HepG2 (cell line): Measurements from ENCODE around the gene SLCO6A1. TPM values are rescaled to one million over a fixed set of nuclear protein-coding genes. Genes with fewer than 3 reads are reported as not detected.

Experiments used
- ATAC-seq: fragments of 200-7000 bp; cut with Tn5 transposase; 3 replicates; pipeline ENCODE4 v1.9.1; 2020; ENCODE audit warnings: mild to moderate bottlenecking, moderate library complexity
- BruUV-seq: library from RNA; stranded (reverse); fragments of 400-500 nt; replicated peaks from 2 replicates; lab custom pipeline; 2021; lab: Mats Ljungman, UMichigan
- CTCF ChIA-PET: fragments of 300-600 bp; formaldehyde crosslinking; extraction: SDS; loops from one replicate; lab custom pipeline; 2021; ENCODE audit warnings: low total read pairs, inconsistent platforms, low intra/inter-chr PET ratio; lab: Yijun Ruan, JAX
- POLR2A ChIA-PET: fragments of 350-600 bp; sonication (Branson Sonifier 250); formaldehyde crosslinking; loops from one replicate; lab custom pipeline; 2020; ENCODE audit warnings: antibody characterized with exemption, inconsistent platforms; lab: Yijun Ruan, JAX
- DNase-seq: peaks from one replicate; pipeline ENCODE4 v3.0.0-alpha.2; 2015; ENCODE audit warnings: low spot score
- FAIRE-seq: peaks from 3 replicates; lab custom pipeline; 2011; peaks lifted over from hg19 to GRCh38; lab: Jason Lieb, UNC
- H2AFZ ChIP-seq: one replicate; pipeline ENCODE4 v1.6.1; 2011; ENCODE audit warnings: low read length, inconsistent platforms
- H3K27ac ChIP-seq: fragments of 300-600 bp; 3 replicates; pipeline ENCODE4 v1.8.0; 2011; ENCODE audit warnings: mixed run types, mild to moderate bottlenecking, mixed read lengths, low read length, inconsistent platforms; ENCODE audit not compliant: insufficient read depth; ENCODE audit errors: extremely low read length
- H3K27me3 ChIP-seq, 2 experiments: fragments of 200-600 bp in 1 of 2; 2 replicates in 1 of 2; 3 replicates in 1 of 2; pipeline versions ENCODE4 v1.6.0 to v1.8.0; 2011; ENCODE audit warnings: low read length in 2 of 2, mild to moderate bottlenecking in 2 of 2, moderate library complexity in 2 of 2, inconsistent platforms in 1 of 2; ENCODE audit not compliant: insufficient read depth in 2 of 2, control insufficient read depth in 1 of 2
- H3K36me3 ChIP-seq, 2 experiments: fragments of 200-600 bp in 1 of 2; replicated peaks in 1 of 2; 2 replicates in 1 of 2; 3 replicates in 1 of 2; pipeline versions ENCODE4 v1.5.1 to v1.8.0; 2011; ENCODE audit warnings: low read length in 2 of 2, inconsistent platforms in 1 of 2; ENCODE audit not compliant: insufficient read depth in 2 of 2, control insufficient read depth in 1 of 2
- H3K4me1 ChIP-seq: 2 replicates; pipeline ENCODE4 v1.5.1; 2012; ENCODE audit warnings: low read length, inconsistent platforms; ENCODE audit not compliant: insufficient read depth
- H3K4me2 ChIP-seq: 2 replicates; pipeline ENCODE4 v1.6.0; 2011; ENCODE audit warnings: low read depth, low read length, inconsistent platforms
- H3K4me3 ChIP-seq, 3 experiments: fragments of 200-600 bp in 1 of 3; sonication (generic), shearing (Covaris generic) in 1 of 3; replicated peaks in 1 of 3; 2 replicates each; pipeline ENCODE4 v1.5.1; 2011 to 2016; ENCODE audit warnings: low read length in 3 of 3, inconsistent platforms in 2 of 3, low read depth in 2 of 3, mild to moderate bottlenecking in 2 of 3, control low read depth in 1 of 3, mixed read lengths in 1 of 3; ENCODE audit not compliant: insufficient read depth in 1 of 3
- H3K79me2 ChIP-seq: one replicate; pipeline ENCODE4 v1.6.1; 2011; ENCODE audit warnings: low read length, inconsistent platforms; ENCODE audit not compliant: insufficient read depth
- H3K9ac ChIP-seq: 2 replicates; pipeline ENCODE4 v1.6.0; 2011; ENCODE audit warnings: mild to moderate bottlenecking, low read depth, low read length, inconsistent platforms; ENCODE audit not compliant: insufficient read depth
- H3K9me3 ChIP-seq: 2 replicates; pipeline ENCODE4 v1.5.1; 2012; ENCODE audit warnings: mild to moderate bottlenecking, low read length
- H4K20me1 ChIP-seq: 2 replicates; pipeline ENCODE4 v1.6.0; 2011; ENCODE audit warnings: inconsistent platforms, mild to moderate bottlenecking, low read length, moderate library complexity; ENCODE audit not compliant: insufficient read depth
- PAF1 ChIP-seq: IDR thresholded peaks from 2 replicates; pipeline ENCODE4 v1.6.1; 2016; ENCODE audit warnings: missing genetic modification reagents, missing compliant biosample characterization
- PHF21A ChIP-seq: sonication (generic); formaldehyde crosslinking; IDR thresholded peaks from 2 replicates; pipeline ENCODE4 v1.5.0; 2020; ENCODE audit warnings: mild to moderate bottlenecking, missing genetic modification reagents
- TRIM24 ChIP-seq: sonication (generic); formaldehyde crosslinking; IDR thresholded peaks from 2 replicates; pipeline ENCODE4 v1.8.0; 2022; ENCODE audit warnings: mild to moderate bottlenecking, missing genetic modification reagents
- UBTF ChIP-seq: sonication (generic); formaldehyde crosslinking; IDR thresholded peaks from 2 replicates; pipeline ENCODE4 v1.4.0; 2020; ENCODE audit warnings: mild to moderate bottlenecking, missing genetic modification reagents
- ZIK1 ChIP-seq: sonication (generic); formaldehyde crosslinking; IDR thresholded peaks from 2 replicates; pipeline ENCODE4 v1.5.0; 2020; ENCODE audit warnings: mild to moderate bottlenecking, low read depth, missing genetic modification reagents, borderline replicate concordance
- ZNF382 ChIP-seq: sonication (generic); formaldehyde crosslinking; IDR thresholded peaks from 2 replicates; pipeline ENCODE4 v1.5.0; 2020; ENCODE audit warnings: missing genetic modification reagents, mild to moderate bottlenecking, borderline replicate concordance
- WGBS: methylation state at CpG from one replicate; pipeline ENCODE4 v1.1.6; 2017; ENCODE audit warnings: low lambda C conversion rate; 5-methylcytosine and 5-hydroxymethylcytosine counted together
- in situ Hi-C: cut with HindIII; loops from 2 replicates; pipeline ENCODE4 v1.10.0; 2017; ENCODE audit warnings: low pct_unique_long_range_greater_than_20kb; ENCODE audit not compliant: extremely low pct_ligation_motif_present
- intact Hi-C: fragments of 100-400 bp; cut with micrococcal nuclease; formaldehyde crosslinking; loops from one replicate; pipeline ENCODE4 v1.10.0; 2022; ENCODE audit not compliant: unreplicated experiment
- polyA plus RNA-seq, 8 experiments: library from polyadenylated mRNA; depleted of rRNA in 3 of 8; stranded (reverse) in 7 of 8; unstranded in 1 of 8; fragments of >200 nt; fragmentation: Illumina TruSeq in 4 of 8; extraction: Trizol in 4 of 8; gene quantifications; 2 replicates each; pipeline versions ENCODE4 v1.2.1 to v1.2.3, GENCODE V29; 2011 to 2016; ENCODE audit warnings: low read depth in 4 of 8, missing spikeins in 1 of 8, mixed read lengths in 1 of 8; ENCODE audit not compliant: insufficient read depth in 1 of 8
- total RNA-seq, 5 experiments: library from RNA; depleted of rRNA; stranded (reverse); fragments of >200 nt; fragmentation: Illumina TruSeq; extraction: Trizol; gene quantifications; 2 replicates each; pipeline ENCODE4 v1.2.3, GENCODE V29; 2016; ENCODE audit warnings: low read depth in 1 of 5
- TF ChIP-seq, protein P1 (sequence below): sonication (generic); formaldehyde crosslinking; IDR thresholded peaks from 2 replicates; pipeline ENCODE4 v1.5.0; 2020; ENCODE audit warnings: missing genetic modification reagents
- TF ChIP-seq, protein P2 (sequence below), 2 experiments: sonication (generic) in 1 of 2; formaldehyde crosslinking in 1 of 2; IDR thresholded peaks; 2 replicates each; pipeline versions ENCODE4 v1.6.1 to v1.9.0; 2014 to 2022; ENCODE audit warnings: antibody characterized with exemption in 1 of 2, borderline replicate concordance in 1 of 2, inconsistent platforms in 1 of 2, low read depth in 1 of 2, missing genetic modification reagents in 1 of 2
- TF ChIP-seq, protein P3 (sequence below): sonication (generic); formaldehyde crosslinking; IDR thresholded peaks from 2 replicates; pipeline ENCODE4 v1.4.0; 2020; ENCODE audit warnings: missing genetic modification reagents

SLCO6A1 gene
- total and polyA plus RNA-seq, 2 of the 13 experiments (the other 11 are each of a cell fraction or from before 2014, with no cell fraction given): 0.31 to 0.48 TPM

DNA sequence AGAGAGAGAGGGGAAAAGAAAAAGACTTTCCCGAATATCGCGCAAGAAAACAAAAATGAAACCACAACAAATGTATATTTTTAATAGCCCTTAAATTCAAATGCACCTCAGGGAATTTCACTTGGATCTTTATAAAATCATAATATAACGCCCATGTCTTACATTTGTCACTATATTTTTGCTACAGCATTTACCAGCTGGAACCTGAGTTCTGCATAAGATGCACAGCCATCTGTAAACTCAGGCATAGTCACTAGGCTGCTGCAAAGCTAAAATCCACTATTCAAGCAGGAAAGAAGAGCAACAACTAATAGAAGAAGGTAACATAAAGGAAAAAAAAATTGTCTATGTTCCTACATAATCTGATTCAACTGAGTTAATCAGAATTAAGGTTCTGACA is 30.6 kb upstream of the SLCO6A1 start:
- no peak overlapping the region for H2AFZ ChIP-seq
- POLR2A ChIA-PET: no interaction called here
- CTCF ChIA-PET: no interaction called here
- no peaks in the 10 kb centered on the region for H3K9me3 ChIP-seq
- no peak overlapping the region for H3K4me3 ChIP-seq
- H4K20me1 ChIP-seq: no peaks in the 10 kb centered on the region
- ATAC-seq (no peak), FAIRE-seq (no peak), DNase-seq (no peak)
- in situ Hi-C loops: no loop called here
- H3K27ac ChIP-seq: no peak overlapping the region
- BruUV-seq: no TSS peak
- H3K4me2 ChIP-seq: no peak overlapping the region
- H3K79me2 ChIP-seq: no peaks in the 10 kb centered on the region
- no peaks in the 10 kb centered on the region for H3K36me3 ChIP-seq
- intact Hi-C loops: no loop called here
- peaks cover 6% of the 10 kb centered on the region; the same call in 1 of the 2 replicates for H3K4me1 ChIP-seq
- H3K27me3 ChIP-seq: no peaks in the 10 kb centered on the region; a peak in 1 of 5 replicates
- 68% methylated on average over 4 of the region's 4 CpGs for WGBS
- H3K9ac ChIP-seq: no peak overlapping the region
- TF ChIP-seq ZIK1 (CRISPR knock-in tag): no peak
- TF ChIP-seq UBTF (CRISPR knock-in tag): no peak
- TF ChIP-seq PAF1 (CRISPR knock-in tag): no peak
- TF ChIP-seq, protein P1, sequence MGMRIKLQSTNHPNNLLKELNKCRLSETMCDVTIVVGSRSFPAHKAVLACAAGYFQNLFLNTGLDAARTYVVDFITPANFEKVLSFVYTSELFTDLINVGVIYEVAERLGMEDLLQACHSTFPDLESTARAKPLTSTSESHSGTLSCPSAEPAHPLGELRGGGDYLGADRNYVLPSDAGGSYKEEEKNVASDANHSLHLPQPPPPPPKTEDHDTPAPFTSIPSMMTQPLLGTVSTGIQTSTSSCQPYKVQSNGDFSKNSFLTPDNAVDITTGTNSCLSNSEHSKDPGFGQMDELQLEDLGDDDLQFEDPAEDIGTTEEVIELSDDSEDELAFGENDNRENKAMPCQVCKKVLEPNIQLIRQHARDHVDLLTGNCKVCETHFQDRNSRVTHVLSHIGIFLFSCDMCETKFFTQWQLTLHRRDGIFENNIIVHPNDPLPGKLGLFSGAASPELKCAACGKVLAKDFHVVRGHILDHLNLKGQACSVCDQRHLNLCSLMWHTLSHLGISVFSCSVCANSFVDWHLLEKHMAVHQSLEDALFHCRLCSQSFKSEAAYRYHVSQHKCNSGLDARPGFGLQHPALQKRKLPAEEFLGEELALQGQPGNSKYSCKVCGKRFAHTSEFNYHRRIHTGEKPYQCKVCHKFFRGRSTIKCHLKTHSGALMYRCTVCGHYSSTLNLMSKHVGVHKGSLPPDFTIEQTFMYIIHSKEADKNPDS: no peak
- TF ChIP-seq, protein P2, sequence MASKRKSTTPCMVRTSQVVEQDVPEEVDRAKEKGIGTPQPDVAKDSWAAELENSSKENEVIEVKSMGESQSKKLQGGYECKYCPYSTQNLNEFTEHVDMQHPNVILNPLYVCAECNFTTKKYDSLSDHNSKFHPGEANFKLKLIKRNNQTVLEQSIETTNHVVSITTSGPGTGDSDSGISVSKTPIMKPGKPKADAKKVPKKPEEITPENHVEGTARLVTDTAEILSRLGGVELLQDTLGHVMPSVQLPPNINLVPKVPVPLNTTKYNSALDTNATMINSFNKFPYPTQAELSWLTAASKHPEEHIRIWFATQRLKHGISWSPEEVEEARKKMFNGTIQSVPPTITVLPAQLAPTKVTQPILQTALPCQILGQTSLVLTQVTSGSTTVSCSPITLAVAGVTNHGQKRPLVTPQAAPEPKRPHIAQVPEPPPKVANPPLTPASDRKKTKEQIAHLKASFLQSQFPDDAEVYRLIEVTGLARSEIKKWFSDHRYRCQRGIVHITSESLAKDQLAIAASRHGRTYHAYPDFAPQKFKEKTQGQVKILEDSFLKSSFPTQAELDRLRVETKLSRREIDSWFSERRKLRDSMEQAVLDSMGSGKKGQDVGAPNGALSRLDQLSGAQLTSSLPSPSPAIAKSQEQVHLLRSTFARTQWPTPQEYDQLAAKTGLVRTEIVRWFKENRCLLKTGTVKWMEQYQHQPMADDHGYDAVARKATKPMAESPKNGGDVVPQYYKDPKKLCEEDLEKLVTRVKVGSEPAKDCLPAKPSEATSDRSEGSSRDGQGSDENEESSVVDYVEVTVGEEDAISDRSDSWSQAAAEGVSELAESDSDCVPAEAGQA (IDR thresholded peaks at IDR 0.05; ENCODE audit: low read depth): no peak
- TF ChIP-seq, protein P2 (CRISPR knock-in tag; IDR thresholded peaks at IDR 0.05; ENCODE audit: borderline replicate concordance): no peak
- TF ChIP-seq TRIM24: no peak
- TF ChIP-seq, protein P3, sequence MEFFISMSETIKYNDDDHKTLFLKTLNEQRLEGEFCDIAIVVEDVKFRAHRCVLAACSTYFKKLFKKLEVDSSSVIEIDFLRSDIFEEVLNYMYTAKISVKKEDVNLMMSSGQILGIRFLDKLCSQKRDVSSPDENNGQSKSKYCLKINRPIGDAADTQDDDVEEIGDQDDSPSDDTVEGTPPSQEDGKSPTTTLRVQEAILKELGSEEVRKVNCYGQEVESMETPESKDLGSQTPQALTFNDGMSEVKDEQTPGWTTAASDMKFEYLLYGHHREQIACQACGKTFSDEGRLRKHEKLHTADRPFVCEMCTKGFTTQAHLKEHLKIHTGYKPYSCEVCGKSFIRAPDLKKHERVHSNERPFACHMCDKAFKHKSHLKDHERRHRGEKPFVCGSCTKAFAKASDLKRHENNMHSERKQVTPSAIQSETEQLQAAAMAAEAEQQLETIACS: no peak
- no peak for TF ChIP-seq PHF21A
- no peak for TF ChIP-seq ZNF382 (CRISPR knock-in tag)
